Parathyroid adenoma (tissue), 2 donors: ENCODE measurements around the gene WDR18.

Source experiments
- H2AFZ ChIP-seq: fragments of 300-600 bp; sonication (generic); one replicate; pipeline ENCODE4 v1.7.0; 2017; ENCODE audit warnings: antibody characterized with exemption, mild to moderate bottlenecking
- H3K27ac ChIP-seq: fragments of 300-600 bp; sonication (generic); one replicate; pipeline ENCODE4 v1.7.0; 2017
- H3K27me3 ChIP-seq: fragments of 300-600 bp; sonication (generic); one replicate; pipeline ENCODE4 v1.7.0; 2017; ENCODE audit warnings: low read length; ENCODE audit not compliant: control insufficient read depth, insufficient read depth
- H3K36me3 ChIP-seq: fragments of 300-600 bp; sonication (generic); one replicate; pipeline ENCODE4 v1.7.0; 2017; ENCODE audit warnings: low read length; ENCODE audit not compliant: control insufficient read depth, insufficient read depth
- H3K4me1 ChIP-seq: fragments of 300-600 bp; sonication (generic); one replicate; pipeline ENCODE4 v1.7.0; 2017; ENCODE audit warnings: control low read depth
- H3K4me2 ChIP-seq: fragments of 300-600 bp; sonication (generic); one replicate; pipeline ENCODE4 v1.7.0; 2017; ENCODE audit warnings: low read length
- H3K4me3 ChIP-seq: fragments of 300-600 bp; sonication (generic); one replicate; pipeline ENCODE4 v1.7.0; 2017; ENCODE audit warnings: low read depth, low read length
- H3K79me2 ChIP-seq: fragments of 300-600 bp; sonication (generic); one replicate; pipeline ENCODE4 v1.7.0; 2017; ENCODE audit warnings: control low read depth
- H3K9ac ChIP-seq: fragments of 300-600 bp; sonication (generic); one replicate; pipeline ENCODE4 v1.7.0; 2017; ENCODE audit warnings: mild to moderate bottlenecking
- H3K9me3 ChIP-seq: fragments of 300-600 bp; sonication (generic); one replicate; pipeline ENCODE4 v1.7.0; 2017; ENCODE audit warnings: low read length; ENCODE audit not compliant: control insufficient read depth
- CTCF ChIP-seq: fragments of 300-600 bp; sonication (generic); IDR thresholded peaks from one replicate; pipeline ENCODE4 v1.7.0; 2017; ENCODE audit warnings: antibody characterized with exemption, mild to moderate bottlenecking
- donor health status: primary hyperparathyroidism.

WDR18 gene

DNA sequence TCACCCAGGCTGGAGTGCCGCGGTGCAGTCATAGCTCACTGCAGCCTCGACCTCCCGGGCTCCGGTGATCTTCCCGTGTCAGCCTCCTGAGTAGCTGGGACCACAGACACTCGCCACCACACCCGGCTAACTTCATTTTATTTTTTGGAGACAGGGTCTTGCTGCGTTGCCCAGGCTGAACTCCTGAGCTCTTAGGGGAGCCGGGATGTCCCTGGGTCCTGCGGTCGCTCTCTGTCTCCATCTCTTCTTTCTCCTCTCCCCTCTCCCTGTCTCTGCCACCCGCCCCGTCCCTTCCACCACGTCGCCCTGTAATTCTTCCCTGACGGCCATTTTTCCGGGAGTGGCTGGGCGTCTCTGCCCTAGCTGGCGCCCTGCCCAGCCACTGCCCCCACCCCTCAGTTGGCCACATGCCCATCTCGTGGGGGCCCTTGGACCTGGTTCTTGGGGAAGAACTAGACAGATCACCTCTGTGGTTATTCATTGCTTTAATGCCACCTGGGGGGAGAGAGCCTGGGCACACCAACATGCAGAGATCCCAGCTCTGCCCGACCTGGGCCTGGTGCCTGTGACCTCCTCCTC lies 39.4 kb upstream of the WDR18 start:
- Histone ChIP-seq H3K9ac (no peak overlapping the region), H3K79me2 (peaks cover 67% of the 10 kb centered on the region), H3K4me2 (no peak overlapping the region), H2AFZ (no peak overlapping the region), H3K36me3 (no peaks in the 10 kb centered on the region), H3K27ac (no peak overlapping the region), H3K4me3 (no peak overlapping the region), H3K9me3 (no peaks in the 10 kb centered on the region), H3K4me1 (peaks cover 11% of the 10 kb centered on the region), H3K27me3 (no peaks in the 10 kb centered on the region)
- TF ChIP-seq CTCF = no peak

- no peaks in the 10 kb centered on the region for H3K27me3 ChIP-seq
- H3K4me1 ChIP-seq = peaks cover 9% of the 10 kb centered on the region
- no peaks in the 10 kb centered on the region for H3K9me3 ChIP-seq
- no peaks in the 10 kb centered on the region for H3K36me3 ChIP-seq
- no peak overlapping the region for H2AFZ ChIP-seq
- no peak overlapping the region for H3K27ac ChIP-seq
- TF ChIP-seq CTCF = no peak
- no peak overlapping the region for H3K9ac ChIP-seq
- H3K4me3 ChIP-seq = no peak overlapping the region
- H3K79me2 ChIP-seq = peaks cover 65% of the 10 kb centered on the region
- H3K4me2 ChIP-seq = no peak overlapping the region
These were observed 38.5 kb upstream of the WDR18 start for GRCh38 chr19:945401-946252.

DNA sequence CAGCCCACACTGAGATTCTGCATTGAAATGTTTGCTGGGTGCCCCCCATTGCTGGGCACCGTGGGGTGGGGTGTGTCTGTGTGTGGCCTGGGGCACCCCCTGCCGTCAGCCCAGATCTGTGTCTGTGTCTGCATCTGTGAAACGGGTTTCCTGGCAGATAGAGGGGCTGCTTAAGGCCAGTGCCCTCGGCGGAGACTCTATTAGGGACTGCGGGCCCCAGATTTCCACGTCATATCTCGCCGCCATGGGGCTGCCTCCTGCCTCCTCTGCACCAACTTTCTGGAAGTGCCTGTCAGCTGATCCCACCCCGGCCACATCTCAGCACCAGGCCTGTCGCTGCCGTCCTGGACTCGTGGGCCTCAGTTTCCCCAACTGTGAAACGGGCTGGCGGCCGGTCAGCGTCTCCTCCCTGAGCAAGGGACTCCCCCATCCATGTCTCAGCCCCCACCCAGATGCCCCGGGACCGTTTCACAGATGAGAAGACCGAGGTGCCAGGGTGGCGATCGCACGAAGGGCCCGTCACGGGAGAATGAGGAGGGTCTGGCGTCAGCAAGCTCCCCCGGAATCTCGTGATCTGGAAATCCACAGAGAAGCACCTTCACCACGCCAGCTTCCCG lies 36.9 kb upstream of the WDR18 start:
- Histone ChIP-seq H3K4me2 (no peak overlapping the region), H3K79me2 (peaks cover 66% of the 10 kb centered on the region), H3K9ac (no peak overlapping the region), H3K9me3 (no peaks in the 10 kb centered on the region), H3K36me3 (no peaks in the 10 kb centered on the region), H3K27ac (no peak overlapping the region), H3K27me3 (no peaks in the 10 kb centered on the region), H3K4me3 (no peak overlapping the region), H2AFZ (no peak overlapping the region), H3K4me1 (no peaks in the 10 kb centered on the region)
- TF ChIP-seq CTCF = no peak

DNA sequence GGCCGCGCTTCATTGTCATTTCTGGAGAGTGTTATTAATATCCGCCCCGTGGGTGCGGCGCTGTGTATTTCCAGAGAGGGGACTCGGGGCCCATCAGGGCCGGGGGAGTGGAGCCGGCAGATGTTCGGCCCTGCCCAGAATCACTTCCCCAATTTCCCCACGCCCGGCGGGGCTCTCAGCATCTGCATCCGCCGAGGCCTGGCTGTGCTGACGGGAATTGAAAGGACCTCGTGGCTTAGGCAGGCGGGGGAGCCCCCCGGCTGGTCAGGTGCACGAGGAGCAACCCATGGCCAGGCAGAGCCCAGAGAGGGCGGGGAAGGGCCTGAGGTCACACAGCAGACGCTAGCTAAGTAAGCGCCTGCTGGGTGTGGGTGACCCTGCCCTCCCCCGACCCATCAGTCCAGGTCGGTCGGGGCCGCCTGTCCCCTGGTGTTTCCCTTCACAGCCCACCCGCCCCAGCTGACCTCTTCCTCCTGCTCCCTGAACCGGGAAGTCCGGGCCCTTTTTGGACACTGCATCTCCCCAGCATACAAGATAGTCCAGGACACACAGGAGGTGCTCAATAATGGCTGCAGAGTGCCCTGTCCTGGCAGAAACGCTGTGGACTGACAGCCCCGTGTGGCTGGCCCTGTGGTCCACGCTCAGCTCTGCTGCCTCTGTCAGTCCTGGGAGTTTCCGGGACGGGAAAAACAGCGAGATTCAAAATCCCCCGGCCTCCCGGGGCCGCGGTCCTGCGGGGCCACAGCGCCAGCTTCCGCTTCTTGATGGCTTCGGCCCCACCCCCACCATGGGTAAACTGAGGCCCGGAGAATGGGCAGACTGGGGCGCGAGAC lies 36.2 kb upstream of the WDR18 start:
- no peak overlapping the region for H3K27ac ChIP-seq
- H3K9me3 ChIP-seq = no peaks in the 10 kb centered on the region
- H3K4me1 ChIP-seq = peaks cover 5% of the 10 kb centered on the region
- H3K4me2 ChIP-seq = no peak overlapping the region
- H3K27me3 ChIP-seq = no peaks in the 10 kb centered on the region
- TF ChIP-seq CTCF = no peak
- no peak overlapping the region for H3K9ac ChIP-seq
- no peaks in the 10 kb centered on the region for H3K36me3 ChIP-seq
- H3K4me3 ChIP-seq = no peak overlapping the region
- H2AFZ ChIP-seq = no peak overlapping the region
- H3K79me2 ChIP-seq = peaks cover 66% of the 10 kb centered on the region
